Measurements from ENCODE around the gene NDUFB11.

NDUFB11 gene

GRCh38 chrX:47187106-47187677 is 42.7 kb upstream of the NDUFB11 start:
- no peak for DNase-seq (ENCODE audit: low read depth)
- TF ChIP-seq CTCF (IDR thresholded peaks at IDR 0.05; ENCODE audit: control insufficient read depth, extremely low read depth, insufficient read depth): no peak
- H3K4me3 ChIP-seq (ENCODE audit: low read depth, low read length): no peak overlapping the region

GRCh38 chrX:47186096-47186740 is 41.7 kb upstream of the NDUFB11 start:
- H3K4me3 ChIP-seq (ENCODE audit: low read depth, low read length): no peak overlapping the region
- no peak for TF ChIP-seq CTCF (IDR thresholded peaks at IDR 0.05; ENCODE audit: control insufficient read depth, extremely low read depth, insufficient read depth)
- DNase-seq (ENCODE audit: low read depth): no peak

GRCh38 chrX:47185241-47185640 is 40.7 kb upstream of the NDUFB11 start:
- DNase-seq (ENCODE audit: low read depth): no peak
- no peak for TF ChIP-seq CTCF (IDR thresholded peaks at IDR 0.05; ENCODE audit: control insufficient read depth, extremely low read depth, insufficient read depth)
- no peak overlapping the region for H3K4me3 ChIP-seq (ENCODE audit: low read depth, low read length)

GRCh38 chrX:47184486-47184885 is 40.0 kb upstream of the NDUFB11 start:
- DNase-seq (ENCODE audit: low read depth): no peak
- H3K4me3 ChIP-seq (ENCODE audit: low read depth, low read length): no peak overlapping the region
- no peak for TF ChIP-seq CTCF (IDR thresholded peaks at IDR 0.05; ENCODE audit: control insufficient read depth, extremely low read depth, insufficient read depth)

GRCh38 chrX:47182106-47182700 is 37.7 kb upstream of the NDUFB11 start:
- no peak for TF ChIP-seq CTCF (IDR thresholded peaks at IDR 0.05; ENCODE audit: control insufficient read depth, extremely low read depth, insufficient read depth)
- DNase-seq (ENCODE audit: low read depth): no peak
- no peak overlapping the region for H3K4me3 ChIP-seq (ENCODE audit: low read depth, low read length)

- H3K4me3 ChIP-seq (ENCODE audit: low read depth, low read length): no peak overlapping the region
- DNase-seq (ENCODE audit: low read depth): no peak
- no peak for TF ChIP-seq CTCF (IDR thresholded peaks at IDR 0.05; ENCODE audit: control insufficient read depth, extremely low read depth, insufficient read depth)
These were observed 36.8 kb upstream of the NDUFB11 start for GRCh38 chrX:47181301-47181700.

Measured in LNCaP clone FGC (cell line).